Testis (tissue), 3 donors: ENCODE results near the gene AOC2. TPM values are rescaled to one million over a fixed set of nuclear protein-coding genes. Genes with fewer than 3 reads are reported as not detected.

ENCODE experiments used
- DNase-seq: peaks from one replicate; pipeline ENCODE4 v3.0.0-alpha.2; 2019
- H3K27ac ChIP-seq, 2 donors: fragments of 200-600 bp; sonication (generic); one replicate each; pipeline ENCODE4 v1.5.1; 2019
- H3K27me3 ChIP-seq: fragments of 200-600 bp; sonication (generic); one replicate; pipeline ENCODE4 v1.5.1; 2019
- H3K36me3 ChIP-seq: fragments of 200-600 bp; sonication (generic); one replicate; pipeline ENCODE4 v1.5.1; 2017; ENCODE audit warnings: low read depth; ENCODE audit errors: missing control alignments
- H3K4me1 ChIP-seq: fragments of 200-600 bp; sonication (generic); one replicate; pipeline ENCODE4 v1.5.1; 2019
- H3K4me3 ChIP-seq, 2 donors: fragments of 200-600 bp; sonication (generic); one replicate each; pipeline ENCODE4 v1.5.1; 2017 to 2019
- H3K9me3 ChIP-seq: fragments of 200-600 bp; sonication (generic); one replicate; pipeline ENCODE4 v1.5.1; 2017
- CTCF ChIP-seq, 3 experiments: fragments of 450-650 bp in 2 of 3; fragments of 200-600 bp in 1 of 3; sonication (generic) in 1 of 3; IDR thresholded peaks; one replicate each; pipeline ENCODE4 v1.5.1; 2016 to 2019; ENCODE audit warnings: antibody characterized with exemption in 3 of 3, mild to moderate bottlenecking in 2 of 3, moderate library complexity in 1 of 3
- POLR2A ChIP-seq: fragments of 450-650 bp; IDR thresholded peaks from one replicate; pipeline ENCODE4 v1.6.1; 2017; ENCODE audit warnings: antibody characterized with exemption, mild to moderate bottlenecking, moderate library complexity
- WGBS, 2 donors: methylation state at CpG; one replicate each; pipeline ENCODE4 v1.1.5; 2018; 5-methylcytosine and 5-hydroxymethylcytosine counted together
- intact Hi-C: fragments of 100-400 bp; cut with DNase I; formaldehyde crosslinking; loops from one replicate; pipeline ENCODE4 v1.15.1; 2023; ENCODE audit warnings: low total_unique reads
- polyA plus RNA-seq: library from polyadenylated mRNA; stranded (reverse); fragments of 350-450 nt; fragmentation: Illumina TruSeq; extraction: RNeasy Lipid Tissue Mini Kit (QIAGEN cat#74804); gene quantifications from one replicate; pipeline ENCODE4 v1.2.3, GENCODE V29; 2014; ENCODE audit warnings: low read depth, low replicate concordance; ENCODE audit not compliant: insufficient read depth
- total RNA-seq, 2 donors: library from RNA; depleted of rRNA; stranded (reverse); fragments of >200 nt; gene quantifications; one replicate each; pipeline ENCODE4 v1.2.3, GENCODE V29; 2016

Gene AOC2
- total and polyA plus RNA-seq, 3 donors from 2014 or later: 5.7 to 14.6 (median 10.3) TPM

- no peaks in the 10 kb centered on the region for H3K9me3 ChIP-seq
- WGBS, 2 donors: 89 to 94% methylated on average over 1 of the region's 1 CpG
- no peak overlapping the region for H3K4me3 ChIP-seq
- TF ChIP-seq POLR2A (no peak), CTCF (IDR thresholded peaks at IDR 0.05) (no peak)
- peaks cover 19% of the 10 kb centered on the region for H3K4me1 ChIP-seq
- no peak overlapping the region for H3K27ac ChIP-seq
- intact Hi-C loops: no loop called here
- H3K36me3 ChIP-seq: no peaks in the 10 kb centered on the region
- H3K27me3 ChIP-seq: no peaks in the 10 kb centered on the region
- DNase-seq: no peak
Observed at GRCh38 chr17:42804918-42805367, 39.4 kb upstream of the AOC2 start.

- WGBS, 2 donors: 100% methylated on average over 1 of the region's 1 CpG
- no peak for DNase-seq
- Histone ChIP-seq H3K27me3 (no peaks in the 10 kb centered on the region), H3K27ac (no peak overlapping the region), H3K4me1 (peaks cover 19% of the 10 kb centered on the region), H3K36me3 (no peaks in the 10 kb centered on the region), H3K9me3 (no peaks in the 10 kb centered on the region), H3K4me3 (no peak overlapping the region)
- intact Hi-C loops: no loop called here
- no peak for TF ChIP-seq CTCF (IDR thresholded peaks at IDR 0.05)
- TF ChIP-seq POLR2A: no peak
Observed at GRCh38 chr17:42806249-42806648, 38.1 kb upstream of the AOC2 start.

- intact Hi-C loops: no loop called here
Observed at GRCh38 chr17:42809250-42809649, 35.1 kb upstream of the AOC2 start.

GRCh38 chr17:42814633-42815399 lies 29.6 kb upstream of the AOC2 start:
- Histone ChIP-seq H3K27ac (no peak overlapping the region), H3K27me3 (no peaks in the 10 kb centered on the region), H3K4me1 (no peaks in the 10 kb centered on the region), H3K36me3 (no peaks in the 10 kb centered on the region), H3K9me3 (no peaks in the 10 kb centered on the region), H3K4me3 (no peak overlapping the region)
- intact Hi-C loops: no loop called here
- TF ChIP-seq POLR2A: no peak
- TF ChIP-seq CTCF (IDR thresholded peaks at IDR 0.05): no peak
- 42 to 47% methylated on average over 8 of the region's 8 CpGs for WGBS, 2 donors
- DNase-seq: no peak

More at GRCh38 chr17:42809250-42809649, 35.1 kb upstream of the AOC2 start:
- DNase-seq: no peak
- H3K9me3 ChIP-seq: no peaks in the 10 kb centered on the region
- WGBS, 2 donors: 38 to 54% methylated on average over 3 of the region's 3 CpGs
- H3K36me3 ChIP-seq: no peaks in the 10 kb centered on the region
- no peak overlapping the region for H3K27ac ChIP-seq
- H3K4me3 ChIP-seq: no peak overlapping the region
- no peaks in the 10 kb centered on the region for H3K4me1 ChIP-seq
- TF ChIP-seq POLR2A: no peak
- no peak for TF ChIP-seq CTCF (IDR thresholded peaks at IDR 0.05)
- no peaks in the 10 kb centered on the region for H3K27me3 ChIP-seq

GRCh38 chr17:42817866-42818265 lies 26.5 kb upstream of the AOC2 start:
- WGBS, 2 donors: 69 to 72% methylated on average over 1 of the region's 1 CpG
- Histone ChIP-seq H3K27ac (no peak overlapping the region), H3K36me3 (no peaks in the 10 kb centered on the region), H3K4me1 (no peaks in the 10 kb centered on the region), H3K4me3 (no peak overlapping the region), H3K9me3 (no peaks in the 10 kb centered on the region), H3K27me3 (no peaks in the 10 kb centered on the region)
- intact Hi-C loops: no loop called here
- TF ChIP-seq POLR2A (no peak), CTCF (IDR thresholded peaks at IDR 0.05) (no peak)
- no peak for DNase-seq
